Keratinocyte (primary cell): Measurements from ENCODE around the gene PWWP2A. TPM values are rescaled to one million over a fixed set of nuclear protein-coding genes. Genes with fewer than 3 reads are reported as not detected.
"Not testable (repeated sequence)": the region's sequence is repeated elsewhere in the genome, so short reads cannot be mapped to it uniquely, and the experiment has no call there.

Experiments used
- DNase-seq: peaks from one replicate; pipeline ENCODE4 v3.0.0-alpha.2; 2011; ENCODE audit warnings: low read depth, missing footprints, low spot score
- FAIRE-seq: peaks from 2 replicates; lab custom pipeline; 2011; peaks lifted over from hg19 to GRCh38; lab: Jason Lieb, UNC
- H2AFZ ChIP-seq: 2 replicates; pipeline ENCODE4 v1.6.0; 2012; ENCODE audit warnings: low read length, control low read depth, inconsistent platforms; ENCODE audit not compliant: control insufficient read depth
- H3K27ac ChIP-seq: 2 replicates; pipeline ENCODE4 v1.5.1; 2011; ENCODE audit warnings: low read length; ENCODE audit not compliant: control insufficient read depth, insufficient read depth
- H3K27me3 ChIP-seq: 3 replicates; pipeline ENCODE4 v1.6.0; 2011; ENCODE audit warnings: low read length; ENCODE audit not compliant: control insufficient read depth, insufficient read depth; ENCODE audit errors: extremely low read depth
- H3K36me3 ChIP-seq, 2 experiments: 2 replicates in 1 of 2; 3 replicates in 1 of 2; pipeline ENCODE4 v1.5.1; 2011; ENCODE audit warnings: low read length in 2 of 2, mild to moderate bottlenecking in 1 of 2; ENCODE audit not compliant: control insufficient read depth in 2 of 2, insufficient read depth in 2 of 2; ENCODE audit errors: extremely low read depth in 1 of 2
- H3K4me1 ChIP-seq: 3 replicates; pipeline ENCODE4 v1.5.1; 2011; ENCODE audit warnings: low read length; ENCODE audit not compliant: control insufficient read depth, insufficient read depth; ENCODE audit errors: extremely low read depth
- H3K4me2 ChIP-seq: 3 replicates; pipeline ENCODE4 v1.6.0; 2011; ENCODE audit warnings: low read depth, low read length; ENCODE audit not compliant: control insufficient read depth, insufficient read depth; ENCODE audit errors: extremely low read depth
- H3K4me3 ChIP-seq, 3 experiments: fragments of 200-600 bp in 1 of 3; sonication (generic) in 1 of 3; 2 replicates in 2 of 3; 3 replicates in 1 of 3; pipeline ENCODE4 v1.5.1; 2011 to 2016; ENCODE audit warnings: low read length in 3 of 3, mild to moderate bottlenecking in 3 of 3, control low read depth in 2 of 3, inconsistent platforms in 1 of 3, low read depth in 1 of 3, mixed read lengths in 1 of 3, mixed run types in 1 of 3, moderate library complexity in 1 of 3; ENCODE audit not compliant: control insufficient read depth in 2 of 3, insufficient read depth in 2 of 3; ENCODE audit errors: extremely low read depth in 1 of 3
- H3K79me2 ChIP-seq: 2 replicates; pipeline ENCODE4 v1.6.0; 2012; ENCODE audit warnings: low read length; ENCODE audit not compliant: control insufficient read depth, insufficient read depth
- H3K9ac ChIP-seq: 3 replicates; pipeline ENCODE4 v1.6.0; 2011; ENCODE audit warnings: low read length; ENCODE audit not compliant: control insufficient read depth, insufficient read depth; ENCODE audit errors: extremely low read depth
- H3K9me1 ChIP-seq: 3 replicates; pipeline ENCODE4 v1.6.0; 2011; ENCODE audit warnings: low read length; ENCODE audit not compliant: control insufficient read depth, insufficient read depth; ENCODE audit errors: extremely low read depth
- H3K9me3 ChIP-seq: 2 replicates; pipeline ENCODE4 v1.5.1; 2012; ENCODE audit warnings: low read depth, low read length; ENCODE audit not compliant: control insufficient read depth
- H4K20me1 ChIP-seq: 3 replicates; pipeline ENCODE4 v1.6.0; 2011; ENCODE audit warnings: low read length; ENCODE audit not compliant: control insufficient read depth, insufficient read depth; ENCODE audit errors: extremely low read depth
- EZH2 ChIP-seq: IDR thresholded peaks from one replicate; pipeline ENCODE4 v1.6.1; 2012; ENCODE audit warnings: inconsistent platforms, mild to moderate bottlenecking, low read length, moderate library complexity
- dilution Hi-C: fragments of 300-500 bp; cut with MboI; formaldehyde crosslinking; loops from one replicate; pipeline ENCODE4 v1.7.0; 2020; ENCODE audit warnings: low sequenced_read_pairs; ENCODE audit not compliant: extremely low pct_ligation_motif_present
- polyA plus RNA-seq, 5 experiments: library from polyadenylated mRNA; depleted of rRNA in 3 of 5; stranded (reverse) in 3 of 5; stranded (forward) in 1 of 5; unstranded in 1 of 5; fragments of >200 nt; gene quantifications; 1 replicate in 1 of 5; 2 replicates in 3 of 5; 3 replicates in 1 of 5; pipeline versions ENCODE4 v1.2.1 to v1.2.3, GENCODE V29; 2011 to 2012; ENCODE audit warnings: missing spikeins in 2 of 5, low read depth in 1 of 5, low replicate concordance in 1 of 5
- TF ChIP-seq, protein P1 (sequence below), 3 experiments: IDR thresholded peaks in 1 of 3; conservative IDR thresholded peaks in 1 of 3; optimal IDR thresholded peaks in 1 of 3; 2 replicates in 2 of 3; 3 replicates in 1 of 3; pipeline versions ENCODE3 to v1.5.1; 2011; ENCODE audit warnings: low read length in 3 of 3, mild to moderate bottlenecking in 3 of 3, moderate library complexity in 2 of 3, control low read depth in 1 of 3, inconsistent platforms in 1 of 3; ENCODE audit not compliant: insufficient read depth in 2 of 3; ENCODE audit errors: extremely low read depth in 1 of 3

The PWWP2A gene
- polyA plus RNA-seq, 1 donor (not counting 4 experiments of a cell fraction or from before 2014, with no cell fraction given), result 13.1 TPM

DNA sequence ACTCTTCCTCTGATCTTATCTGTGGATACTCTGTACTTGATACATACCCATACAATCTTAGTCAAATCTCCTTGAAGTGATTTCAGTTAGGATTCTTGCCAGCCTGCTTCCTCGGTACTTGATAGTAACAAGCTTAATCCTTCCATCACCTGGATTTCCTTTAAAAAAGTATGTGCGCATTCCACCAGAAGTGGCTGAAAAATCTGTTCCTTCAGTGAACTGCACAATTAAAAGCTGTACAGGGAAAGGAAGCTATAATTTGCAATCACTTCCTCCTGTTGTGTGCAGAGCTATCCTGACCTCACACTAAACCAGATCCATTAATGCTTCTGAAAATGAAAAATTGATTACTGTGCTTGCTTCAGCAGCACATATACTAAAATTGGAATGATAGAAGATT lies 47.3 kb downstream of the PWWP2A start:
- H3K36me3 ChIP-seq, result no peaks in the 10 kb centered on the region
- H3K9me1 ChIP-seq, result no peaks in the 10 kb centered on the region
- no peaks in the 10 kb centered on the region for H3K27me3 ChIP-seq
- H2AFZ ChIP-seq, result no peak overlapping the region
- H4K20me1 ChIP-seq, result no peaks in the 10 kb centered on the region
- no peak overlapping the region for H3K9ac ChIP-seq
- H3K4me3 ChIP-seq, result no peak overlapping the region
- no peak for TF ChIP-seq EZH2
- TF ChIP-seq, protein P1, sequence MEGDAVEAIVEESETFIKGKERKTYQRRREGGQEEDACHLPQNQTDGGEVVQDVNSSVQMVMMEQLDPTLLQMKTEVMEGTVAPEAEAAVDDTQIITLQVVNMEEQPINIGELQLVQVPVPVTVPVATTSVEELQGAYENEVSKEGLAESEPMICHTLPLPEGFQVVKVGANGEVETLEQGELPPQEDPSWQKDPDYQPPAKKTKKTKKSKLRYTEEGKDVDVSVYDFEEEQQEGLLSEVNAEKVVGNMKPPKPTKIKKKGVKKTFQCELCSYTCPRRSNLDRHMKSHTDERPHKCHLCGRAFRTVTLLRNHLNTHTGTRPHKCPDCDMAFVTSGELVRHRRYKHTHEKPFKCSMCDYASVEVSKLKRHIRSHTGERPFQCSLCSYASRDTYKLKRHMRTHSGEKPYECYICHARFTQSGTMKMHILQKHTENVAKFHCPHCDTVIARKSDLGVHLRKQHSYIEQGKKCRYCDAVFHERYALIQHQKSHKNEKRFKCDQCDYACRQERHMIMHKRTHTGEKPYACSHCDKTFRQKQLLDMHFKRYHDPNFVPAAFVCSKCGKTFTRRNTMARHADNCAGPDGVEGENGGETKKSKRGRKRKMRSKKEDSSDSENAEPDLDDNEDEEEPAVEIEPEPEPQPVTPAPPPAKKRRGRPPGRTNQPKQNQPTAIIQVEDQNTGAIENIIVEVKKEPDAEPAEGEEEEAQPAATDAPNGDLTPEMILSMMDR (optimal IDR thresholded peaks at IDR 0.05 in 1 of 3, IDR thresholded peaks at IDR 0.05 in 1 of 3, conservative IDR thresholded peaks at IDR 0.05 in 1 of 3; ENCODE audit: extremely low read depth in 1 of 3, insufficient read depth in 2 of 3, low read length in 3 of 3), result no peak
- no peaks in the 10 kb centered on the region for H3K79me2 ChIP-seq
- no peak for DNase-seq
- no peak overlapping the region for H3K27ac ChIP-seq
- H3K9me3 ChIP-seq, result no peaks in the 10 kb centered on the region
- H3K4me2 ChIP-seq, result no peak overlapping the region
- FAIRE-seq, result no peak
- H3K4me1 ChIP-seq, result no peaks in the 10 kb centered on the region
- dilution Hi-C loops, result no loop called here

DNA sequence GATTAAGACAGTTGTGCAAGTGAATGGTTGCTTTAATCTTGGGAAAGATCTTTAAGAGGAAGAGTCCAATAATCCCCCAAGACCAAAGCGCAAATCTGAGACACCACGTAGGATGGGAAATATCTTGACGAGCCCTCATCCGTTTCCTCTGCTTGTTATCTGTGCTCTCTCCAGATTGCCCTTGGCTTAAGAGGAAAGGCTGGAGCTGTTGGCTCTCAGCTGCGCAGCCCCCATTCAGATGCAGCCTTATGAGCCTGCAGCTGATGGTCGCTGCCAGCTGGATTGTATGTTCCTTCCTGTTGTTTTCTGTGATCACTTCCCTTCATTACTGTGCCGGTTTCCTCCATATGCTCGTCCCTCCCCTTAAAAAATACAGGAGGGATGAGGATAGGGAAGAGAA lies 47.7 kb downstream of the PWWP2A start:
- dilution Hi-C loops, result no loop called here
- Histone ChIP-seq H3K4me1 (no peaks in the 10 kb centered on the region), H3K9me3 (no peaks in the 10 kb centered on the region), H3K27me3 (no peaks in the 10 kb centered on the region), H3K27ac (no peak overlapping the region), H3K9me1 (no peaks in the 10 kb centered on the region), H3K79me2 (no peaks in the 10 kb centered on the region), H3K36me3 (no peaks in the 10 kb centered on the region), H2AFZ (no peak overlapping the region), H3K4me3 (no peak overlapping the region), H3K9ac (no peak overlapping the region), H4K20me1 (no peaks in the 10 kb centered on the region), H3K4me2 (no peak overlapping the region)
- DNase-seq (no peak), FAIRE-seq (no peak)
- TF ChIP-seq, protein P1 (optimal IDR thresholded peaks at IDR 0.05 in 1 of 3, IDR thresholded peaks at IDR 0.05 in 1 of 3, conservative IDR thresholded peaks at IDR 0.05 in 1 of 3; ENCODE audit: extremely low read depth in 1 of 3, insufficient read depth in 2 of 3, low read length in 3 of 3), result no peak
- no peak for TF ChIP-seq EZH2

DNA sequence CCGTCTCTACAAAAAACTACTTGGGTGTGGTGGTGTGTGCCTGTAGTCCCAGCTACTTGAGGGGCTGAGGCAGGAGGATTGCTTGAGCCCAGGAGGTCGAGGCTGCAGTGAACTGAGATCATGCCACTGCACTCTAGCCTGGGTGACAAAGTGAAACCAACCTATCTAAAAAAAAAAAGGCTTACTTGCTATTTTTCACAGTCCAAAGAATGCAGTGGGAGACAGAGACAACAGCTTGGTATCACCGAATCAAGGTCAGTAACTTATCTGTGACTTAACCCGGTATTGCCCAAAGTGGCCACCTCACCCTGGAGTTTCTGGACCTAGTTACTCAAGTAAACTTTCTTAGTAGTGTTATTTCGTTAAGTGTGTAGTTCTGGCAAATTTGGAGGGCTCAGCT lies 50.1 kb downstream of the PWWP2A start:
- dilution Hi-C loops, H3K9me3 ChIP-seq, H3K79me2 ChIP-seq, FAIRE-seq, H3K36me3 ChIP-seq, H3K27me3 ChIP-seq, H3K9me1 ChIP-seq, H4K20me1 ChIP-seq, H3K4me3 ChIP-seq, H2AFZ ChIP-seq, DNase-seq, H3K27ac ChIP-seq, H3K9ac ChIP-seq, H3K4me2 ChIP-seq: not testable (repeated sequence)
- H3K4me1 ChIP-seq, result peaks cover 18% of the 10 kb centered on the region
